ENCODE results near the gene PEX3.

DNA sequence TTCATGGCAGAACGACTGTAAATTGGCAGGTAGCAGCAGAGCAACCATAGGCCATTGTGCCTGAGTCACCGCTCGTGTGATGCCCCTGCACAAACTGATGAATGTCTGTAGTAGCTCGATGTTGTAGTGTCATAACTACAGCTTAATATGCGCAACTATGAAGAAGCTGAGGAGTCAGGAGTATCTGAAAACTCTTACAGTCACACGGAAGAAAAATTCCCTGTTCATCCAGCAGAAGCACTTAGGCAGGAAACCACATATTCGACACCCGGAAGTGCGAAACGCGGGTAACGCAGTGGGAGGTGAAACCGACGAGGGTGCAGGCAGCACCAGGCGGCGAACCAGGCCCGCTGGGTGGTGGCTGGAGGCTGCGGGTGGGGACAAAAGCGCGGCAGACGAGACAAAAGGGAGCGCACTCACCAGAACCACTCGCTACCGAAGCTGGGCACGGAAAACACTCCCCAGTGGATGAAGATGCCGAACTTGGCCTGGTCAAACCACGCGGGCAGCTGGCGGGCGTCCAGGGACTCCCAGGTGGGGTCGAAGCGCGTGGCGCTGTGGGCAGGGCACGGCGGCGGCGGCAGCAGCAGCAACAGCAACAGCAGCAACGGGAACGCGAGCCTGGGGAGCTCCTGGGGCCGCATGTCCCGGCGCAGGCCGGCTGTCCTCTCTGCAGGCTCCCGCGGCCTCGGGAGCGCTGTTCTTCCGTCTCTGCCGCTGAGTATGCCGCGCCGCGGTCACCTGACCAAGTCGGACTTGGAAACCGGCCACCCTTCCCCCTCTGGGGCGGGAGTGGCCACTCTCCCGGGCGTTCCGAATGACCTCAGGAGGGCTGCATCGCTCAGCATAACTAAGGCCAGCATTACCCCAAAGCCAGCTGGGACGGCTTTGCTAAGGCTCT lies 60.6 kb downstream of the PEX3 start, which contains the start of gene FUCA2:
- TF ChIP-seq, protein P1, sequence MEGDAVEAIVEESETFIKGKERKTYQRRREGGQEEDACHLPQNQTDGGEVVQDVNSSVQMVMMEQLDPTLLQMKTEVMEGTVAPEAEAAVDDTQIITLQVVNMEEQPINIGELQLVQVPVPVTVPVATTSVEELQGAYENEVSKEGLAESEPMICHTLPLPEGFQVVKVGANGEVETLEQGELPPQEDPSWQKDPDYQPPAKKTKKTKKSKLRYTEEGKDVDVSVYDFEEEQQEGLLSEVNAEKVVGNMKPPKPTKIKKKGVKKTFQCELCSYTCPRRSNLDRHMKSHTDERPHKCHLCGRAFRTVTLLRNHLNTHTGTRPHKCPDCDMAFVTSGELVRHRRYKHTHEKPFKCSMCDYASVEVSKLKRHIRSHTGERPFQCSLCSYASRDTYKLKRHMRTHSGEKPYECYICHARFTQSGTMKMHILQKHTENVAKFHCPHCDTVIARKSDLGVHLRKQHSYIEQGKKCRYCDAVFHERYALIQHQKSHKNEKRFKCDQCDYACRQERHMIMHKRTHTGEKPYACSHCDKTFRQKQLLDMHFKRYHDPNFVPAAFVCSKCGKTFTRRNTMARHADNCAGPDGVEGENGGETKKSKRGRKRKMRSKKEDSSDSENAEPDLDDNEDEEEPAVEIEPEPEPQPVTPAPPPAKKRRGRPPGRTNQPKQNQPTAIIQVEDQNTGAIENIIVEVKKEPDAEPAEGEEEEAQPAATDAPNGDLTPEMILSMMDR (IDR thresholded peaks at IDR 0.05): peak in 3 of 7 experiments; percentile 5 to 8 (median 6)
- TF ChIP-seq POLR2A (IDR thresholded peaks at IDR 0.05): peak; percentile 80 to 94 (median 94)
